Left renal cortex interstitium (tissue), 4 donors: ENCODE results near the gene VWA7. TPM values are rescaled to one million over a fixed set of nuclear protein-coding genes. Genes with fewer than 3 reads are reported as not detected.

ENCODE experiments used
- DNase-seq, 4 donors: peaks; one replicate each; pipeline ENCODE4 v3.0.0-alpha.2; 2013; ENCODE audit warnings: low read depth in 4 of 4, low spot score in 2 of 4, missing footprints in 1 of 4
- polyA plus RNA-seq, 4 donors: library from polyadenylated mRNA; unstranded; fragments of 120-200 nt; gene quantifications; one replicate each; pipeline ENCODE4 v1.2.1, GENCODE V29; 2013; ENCODE audit not compliant: insufficient read length in 4 of 4

Gene VWA7
- polyA plus RNA-seq, 4 donors = 8.1 to 10.7 (median 9.6) TPM

DNA sequence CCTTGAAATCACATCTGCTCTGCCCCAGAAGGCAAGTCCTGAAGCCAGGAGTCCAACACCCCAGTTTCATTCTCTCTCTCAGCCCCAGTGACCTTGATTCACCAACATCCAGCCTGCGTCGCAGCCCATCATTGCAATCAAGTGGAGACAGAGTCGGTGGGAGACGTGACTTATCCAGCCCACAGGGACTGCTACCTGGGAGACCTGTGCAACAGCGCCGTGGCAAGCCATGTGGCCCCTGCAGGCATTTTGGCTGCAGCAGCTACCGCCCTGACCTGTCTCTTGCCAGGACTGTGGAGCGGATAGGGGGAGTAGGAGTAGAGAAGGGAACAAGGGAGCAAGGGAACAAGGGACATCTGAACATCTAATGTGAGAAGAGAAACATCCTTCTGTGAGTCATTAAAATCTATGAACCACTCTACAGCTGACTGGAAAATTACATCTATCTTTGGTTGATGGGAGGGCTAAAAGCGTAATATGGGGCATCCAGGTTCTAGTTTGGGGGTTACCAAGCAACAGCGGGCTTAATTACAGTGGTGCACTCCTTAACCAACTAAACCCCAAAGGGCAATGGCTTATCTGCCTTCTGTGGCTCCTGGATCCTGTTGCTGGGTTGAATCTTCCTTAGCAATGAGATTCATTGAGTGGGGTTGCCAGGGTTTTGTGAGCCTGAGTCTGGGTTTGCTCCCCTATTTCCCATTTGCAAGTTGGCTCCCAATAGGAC is 59.5 kb downstream of the VWA7 start:
- DNase-seq = no peak

Other genes starting within 250 kb of the VWA7 start
- 10 to 100 TPM; 15.4 to 24.2 (median 18.0) TPM for gene MCCD1, start 248.4 kb downstream of the VWA7 start, polyA plus RNA-seq
- gene DDX39B, start 235.3 kb downstream of the VWA7 start, polyA plus RNA-seq = 100 to 1,000 TPM; 462 to 709 (median 569) TPM
- gene ATP6V1G2, start 230.7 kb downstream of the VWA7 start, polyA plus RNA-seq = 10 to 100 TPM in 1 of 4 donors, 1 to 10 TPM in 3; 6.4 to 10.5 (median 6.5) TPM
- 10 to 100 TPM; 18.4 to 29.0 (median 25.5) TPM for gene NFKBIL1, start 229.7 kb downstream of the VWA7 start, polyA plus RNA-seq
- gene LTA, start 205.0 kb downstream of the VWA7 start, polyA plus RNA-seq = under 1 TPM; 0.24 to 0.39 (median 0.31) TPM
- gene TNF, start 201.8 kb downstream of the VWA7 start, polyA plus RNA-seq = under 1 TPM in 1 of 4 donors, not detected in 3; 0.49 TPM
- gene LTB, start 194.9 kb downstream of the VWA7 start, polyA plus RNA-seq = 1 to 10 TPM in 3 of 4 donors, under 1 TPM in 1; 0.88 to 2.3 (median 2.0) TPM
- 1 to 10 TPM; 4.2 to 6.2 (median 5.0) TPM for gene LST1, start 191.1 kb downstream of the VWA7 start, polyA plus RNA-seq
- gene NCR3, start 184.3 kb downstream of the VWA7 start, polyA plus RNA-seq = under 1 TPM in 3 of 4 donors, not detected in 1; 0.16 to 0.52 (median 0.25) TPM
- gene AIF1, start 162.1 kb downstream of the VWA7 start, polyA plus RNA-seq = 10 to 100 TPM; 61.0 to 92.7 (median 73.5) TPM
- 100 to 1,000 TPM; 129 to 238 (median 197) TPM for gene PRRC2A, start 156.6 kb downstream of the VWA7 start, polyA plus RNA-seq
- 100 to 1,000 TPM; 218 to 274 (median 261) TPM for gene BAG6, start 124.7 kb downstream of the VWA7 start, polyA plus RNA-seq
- gene APOM, start 121.4 kb downstream of the VWA7 start, polyA plus RNA-seq = 100 to 1,000 TPM in 3 of 4 donors, 10 to 100 TPM in 1; 89.9 to 124 (median 104) TPM
- 10 to 100 TPM; 17.9 to 24.3 (median 21.4) TPM for gene C6orf47, start 116.5 kb downstream of the VWA7 start, polyA plus RNA-seq
- 10 to 100 TPM; 25.2 to 33.9 (median 29.5) TPM for gene GPANK1, start 112.3 kb downstream of the VWA7 start, polyA plus RNA-seq
- gene CSNK2B, start 111.2 kb downstream of the VWA7 start, polyA plus RNA-seq = 100 to 1,000 TPM; 224 to 234 (median 228) TPM
- 10 to 100 TPM in 3 of 4 donors, 1 to 10 TPM in 1; 9.0 to 37.0 (median 19.2) TPM for gene LY6G5B, start 107.4 kb downstream of the VWA7 start, polyA plus RNA-seq
- gene LY6G5C, start 96.3 kb downstream of the VWA7 start, polyA plus RNA-seq = 1 to 10 TPM; 2.4 to 5.6 (median 3.0) TPM
- gene ABHD16A, start 74.0 kb downstream of the VWA7 start, polyA plus RNA-seq = 10 to 100 TPM; 54.3 to 74.8 (median 61.5) TPM
- under 1 TPM; 0.21 to 0.81 (median 0.57) TPM for gene LY6G6F, start 70.5 kb downstream of the VWA7 start, polyA plus RNA-seq
- under 1 TPM in 1 of 4 donors, not detected in 3; 0.65 TPM for gene LY6G6D, start 62.0 kb downstream of the VWA7 start, polyA plus RNA-seq
- 1 to 10 TPM in 1 of 4 donors, under 1 TPM in 2, not detected in 1; 0.32 to 1.4 (median 0.47) TPM for gene LY6G6C, start 55.6 kb downstream of the VWA7 start, polyA plus RNA-seq
- gene MPIG6B, start 54.0 kb downstream of the VWA7 start, polyA plus RNA-seq = 1 to 10 TPM in 3 of 4 donors, under 1 TPM in 1; 0.72 to 2.4 (median 1.5) TPM
- 100 to 1,000 TPM; 163 to 243 (median 200) TPM for gene DDAH2, start 48.0 kb downstream of the VWA7 start, polyA plus RNA-seq
- gene CLIC1, start 40.8 kb downstream of the VWA7 start, polyA plus RNA-seq = 100 to 1,000 TPM; 251 to 323 (median 297) TPM
- gene MSH5, start 37.3 kb downstream of the VWA7 start, polyA plus RNA-seq = 10 to 100 TPM; 13.1 to 58.4 (median 30.9) TPM
- 10 to 100 TPM in 2 of 4 donors, 1 to 10 TPM in 2; 4.2 to 12.9 (median 7.3) TPM for gene SAPCD1, start 14.7 kb downstream of the VWA7 start, polyA plus RNA-seq
- gene VARS1, start 18.4 kb upstream of the VWA7 start, polyA plus RNA-seq = 10 to 100 TPM; 51.9 to 64.8 (median 55.2) TPM
- 10 to 100 TPM; 80.4 to 88.0 (median 84.9) TPM for gene LSM2, start 29.6 kb upstream of the VWA7 start, polyA plus RNA-seq
- gene HSPA1L, start 38.0 kb upstream of the VWA7 start, polyA plus RNA-seq = 1 to 10 TPM; 3.6 to 4.2 (median 3.8) TPM
- gene HSPA1A, start 38.2 kb upstream of the VWA7 start, polyA plus RNA-seq = 100 to 1,000 TPM in 3 of 4 donors, 10 to 100 TPM in 1; 92.5 to 123 (median 116) TPM
- gene HSPA1B, start 50.4 kb upstream of the VWA7 start, polyA plus RNA-seq = 100 to 1,000 TPM; 128 to 169 (median 155) TPM
- 10 to 100 TPM; 72.1 to 78.2 (median 75.1) TPM for gene NEU1, start 85.5 kb upstream of the VWA7 start, polyA plus RNA-seq
- 10 to 100 TPM; 37.2 to 57.4 (median 46.1) TPM for gene SLC44A4, start 101.7 kb upstream of the VWA7 start, polyA plus RNA-seq
- gene EHMT2, start 120.4 kb upstream of the VWA7 start, polyA plus RNA-seq = 100 to 1,000 TPM in 1 of 4 donors, 10 to 100 TPM in 3; 65.6 to 111 (median 86.8) TPM
- 10 to 100 TPM; 22.4 to 35.3 (median 26.9) TPM for gene ZBTB12, start 124.8 kb upstream of the VWA7 start, polyA plus RNA-seq
- gene C2, start 150.4 kb upstream of the VWA7 start, polyA plus RNA-seq = 1 to 10 TPM; 3.1 to 4.1 (median 3.7) TPM
- gene CFB, start 168.8 kb upstream of the VWA7 start, polyA plus RNA-seq = 10 to 100 TPM in 1 of 4 donors, 1 to 10 TPM in 3; 6.5 to 22.2 (median 7.1) TPM
- gene NELFE, start 181.6 kb upstream of the VWA7 start, polyA plus RNA-seq = 100 to 1,000 TPM in 1 of 4 donors, 10 to 100 TPM in 3; 88.5 to 105 (median 91.7) TPM
- gene SKIC2, start 181.8 kb upstream of the VWA7 start, polyA plus RNA-seq = 10 to 100 TPM; 36.4 to 56.9 (median 45.8) TPM
- gene DXO, start 194.8 kb upstream of the VWA7 start, polyA plus RNA-seq = 10 to 100 TPM; 22.9 to 42.2 (median 32.9) TPM
- 10 to 100 TPM; 11.9 to 24.1 (median 15.8) TPM for gene C4A, start 204.7 kb upstream of the VWA7 start, polyA plus RNA-seq
- gene C4B, start 237.5 kb upstream of the VWA7 start, polyA plus RNA-seq = 10 to 100 TPM; 10.7 to 24.8 (median 17.0) TPM